Stimulated activated CD4-positive, alpha-beta T cell treated with anti-CD3 and anti-CD28 coated beads, Interleukin-1b, Interleukin-23, amount 100 ng/mL, for 48 hours (primary cell): ENCODE data around the gene LYG2.
"Not testable (repeated sequence)": the region's sequence is repeated elsewhere in the genome, so short reads cannot be mapped to it uniquely, and the experiment has no call there.

Experiments used
- DNase-seq: peaks from one replicate; pipeline ENCODE4 v3.0.0-alpha.2; 2020

LYG2 gene, protein sequence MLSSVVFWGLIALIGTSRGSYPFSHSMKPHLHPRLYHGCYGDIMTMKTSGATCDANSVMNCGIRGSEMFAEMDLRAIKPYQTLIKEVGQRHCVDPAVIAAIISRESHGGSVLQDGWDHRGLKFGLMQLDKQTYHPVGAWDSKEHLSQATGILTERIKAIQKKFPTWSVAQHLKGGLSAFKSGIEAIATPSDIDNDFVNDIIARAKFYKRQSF

GRCh38 chr2:99255491-99256318, at the start of gene LYG2:
Gene LYG2 (minus strand): TSS chr2:99255666. CDS start chr2:99254260, 1,406 bp downstream.
- no peak for DNase-seq

- not testable (repeated sequence) for DNase-seq
Observed at GRCh38 chr2:99301097-99301496, 45.6 kb upstream of the LYG2 start, which contains the start of gene LYG1. Gene LYG1 (minus strand): TSS chr2:99301197. CDS start chr2:99295670, 5,527 bp downstream.

GRCh38 chr2:99299580-99299979, 44.1 kb upstream of the LYG2 start:
- DNase-seq, result no peak

GRCh38 chr2:99297994-99298393, 42.5 kb upstream of the LYG2 start:
- no peak for DNase-seq

DNA sequence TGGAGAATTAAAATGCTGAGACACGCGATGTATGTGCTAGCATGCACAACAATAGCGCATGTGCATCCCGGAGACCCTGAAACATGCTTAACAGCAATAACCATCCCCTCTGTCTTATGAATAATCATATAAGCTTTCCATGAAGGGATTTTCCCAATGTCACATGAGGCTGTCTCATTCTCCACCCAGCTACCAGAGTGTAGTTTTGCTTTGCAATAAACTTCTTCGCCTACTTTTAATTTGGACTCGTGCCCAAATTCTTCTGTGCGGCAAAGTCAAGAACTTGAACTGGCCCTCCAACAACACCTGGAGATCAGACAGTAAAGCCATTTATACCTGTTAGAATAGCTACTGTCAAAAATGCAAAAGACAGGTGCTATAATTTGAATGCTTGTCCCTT, 30.1 kb upstream of the LYG2 start:
- DNase-seq, result no peak

GRCh38 chr2:99279969-99280695, 24.7 kb upstream of the LYG2 start:
- no peak for DNase-seq

DNA sequence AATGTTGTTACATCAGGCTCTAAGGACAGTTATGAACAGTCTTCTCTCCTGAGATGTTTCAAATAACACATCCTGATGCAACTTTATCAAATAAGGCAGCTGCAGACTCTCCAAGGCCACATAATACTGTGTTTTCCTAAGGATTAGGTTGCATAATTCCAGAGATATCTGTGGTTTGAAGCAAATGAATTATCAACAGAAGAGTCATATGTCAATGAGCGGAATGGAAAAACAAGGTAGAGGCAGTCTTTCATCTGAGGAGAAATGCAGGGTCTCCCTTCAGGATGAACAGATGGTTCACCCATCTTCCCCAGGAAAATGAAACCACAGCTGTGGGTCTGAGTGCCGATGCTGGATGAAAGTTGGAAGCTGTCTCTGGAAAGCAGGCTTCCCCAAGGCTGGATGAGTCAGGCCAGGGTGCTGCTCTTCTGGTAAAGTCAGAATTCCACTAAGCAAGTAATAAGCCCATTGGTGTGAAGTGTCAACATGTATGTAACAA, 23.4 kb upstream of the LYG2 start:
- no peak for DNase-seq

DNA sequence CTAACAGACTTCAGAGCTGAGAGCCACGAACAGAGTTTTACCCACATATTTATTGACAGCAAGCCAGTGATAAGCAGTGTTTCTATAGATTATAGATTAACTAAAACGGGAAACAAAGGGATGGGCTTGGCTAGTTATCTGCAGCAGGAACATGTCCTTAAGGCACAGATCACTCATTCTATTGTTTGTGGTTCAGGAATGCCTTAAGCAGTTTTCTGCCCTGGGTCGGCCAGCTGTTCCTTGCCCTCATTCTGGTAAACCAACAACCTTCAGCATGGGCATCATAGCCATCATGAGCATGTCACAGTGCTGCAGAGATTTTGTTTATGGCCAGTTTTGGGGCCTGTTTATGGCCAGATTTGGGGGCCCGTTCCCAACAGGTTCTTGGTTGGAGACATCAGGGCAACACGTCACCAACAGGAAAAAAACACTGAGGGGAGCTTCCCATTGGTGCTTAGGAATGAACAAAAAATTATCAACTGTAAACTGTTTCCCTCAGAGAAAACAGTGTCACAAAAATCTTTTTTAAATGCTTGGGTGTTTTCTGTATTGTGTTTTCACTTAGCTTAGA, 22.8 kb upstream of the LYG2 start:
- DNase-seq, result not testable (repeated sequence)

DNA sequence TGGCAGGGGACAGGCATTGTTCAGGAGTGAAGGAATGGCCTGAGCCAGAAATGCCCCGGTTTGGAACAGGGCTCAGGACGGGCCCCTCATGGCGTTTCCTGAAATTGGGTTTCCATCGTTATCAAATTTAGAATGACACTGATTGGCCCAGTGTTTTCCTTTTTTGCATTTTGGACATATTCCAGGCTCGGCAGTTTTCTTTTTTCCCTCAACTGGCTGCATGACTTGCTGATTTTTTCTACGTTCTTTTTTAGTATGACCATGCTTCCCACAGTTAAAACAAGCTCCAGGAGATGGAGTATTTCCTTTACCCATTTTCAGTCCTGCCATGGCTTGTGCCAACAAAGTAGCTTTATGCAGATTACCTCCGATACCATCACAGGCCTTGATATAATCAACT, 20.4 kb upstream of the LYG2 start:
- DNase-seq, result no peak

DNA sequence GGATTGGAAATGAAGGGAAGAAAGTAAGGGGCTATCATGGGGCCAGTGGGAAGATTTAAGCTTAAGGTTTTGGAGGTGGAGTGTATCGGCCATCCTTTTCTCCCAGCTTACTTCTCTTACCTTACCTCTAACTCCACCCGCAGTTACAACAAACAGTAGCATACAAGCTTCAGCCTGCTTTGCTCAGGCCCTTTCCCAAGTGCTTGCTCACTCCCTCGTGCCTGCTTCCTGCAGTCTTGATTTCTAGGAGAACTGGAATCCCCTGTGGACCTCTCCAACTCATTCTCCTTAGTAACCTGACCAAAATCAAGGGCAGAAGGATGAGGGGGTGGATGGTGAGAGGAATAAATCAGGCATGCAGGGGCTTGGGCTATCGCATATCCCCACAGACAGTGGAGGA, 5.8 kb upstream of the LYG2 start:
- no peak for DNase-seq

GRCh38 chr2:99260184-99260583, 4.7 kb upstream of the LYG2 start:
- no peak for DNase-seq

GRCh38 chr2:99259465-99259864, 4.0 kb upstream of the LYG2 start:
- no peak for DNase-seq

GRCh38 chr2:99256677-99257076, 1.2 kb upstream of the LYG2 start:
- DNase-seq, result no peak

DNA sequence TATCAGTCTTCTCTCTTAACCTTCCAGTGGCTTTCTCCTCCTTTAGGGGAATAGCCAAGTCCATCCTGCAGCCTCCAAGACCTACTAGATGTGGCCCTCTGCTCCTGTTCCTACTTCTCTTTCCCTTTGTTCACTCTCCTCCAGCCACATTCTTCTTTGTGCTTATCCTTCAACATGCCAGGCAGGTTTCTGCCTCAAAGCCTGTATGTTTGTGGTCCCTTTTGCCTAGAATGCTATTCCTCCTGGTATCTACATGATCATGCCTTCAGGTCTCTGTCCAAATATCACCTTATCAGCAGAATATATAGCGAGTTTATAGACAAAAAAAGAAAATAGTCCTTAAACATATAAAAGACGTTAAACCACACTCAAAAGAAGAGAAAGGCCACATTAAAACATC, 5.5 kb downstream of the LYG2 start:
- no peak for DNase-seq

DNA sequence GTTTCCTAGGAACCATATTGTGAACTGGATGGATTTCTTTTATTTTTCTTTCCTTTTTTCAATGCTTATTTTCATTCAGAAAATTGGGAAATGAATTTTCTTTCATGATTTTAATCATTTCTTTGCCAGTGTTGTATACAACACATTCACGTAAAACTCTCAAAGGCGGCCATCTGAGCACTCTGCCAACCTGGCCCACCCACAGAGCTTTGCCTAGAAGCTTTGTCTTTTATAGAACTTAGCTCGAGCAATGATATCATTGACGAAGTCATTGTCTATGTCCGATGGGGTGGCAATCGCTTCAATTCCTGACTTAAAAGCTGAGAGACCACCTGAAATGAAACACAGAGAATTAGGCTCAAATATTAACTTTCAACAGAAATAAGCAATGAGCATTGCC, 13.3 kb downstream of the LYG2 start:
- DNase-seq, result no peak

DNA sequence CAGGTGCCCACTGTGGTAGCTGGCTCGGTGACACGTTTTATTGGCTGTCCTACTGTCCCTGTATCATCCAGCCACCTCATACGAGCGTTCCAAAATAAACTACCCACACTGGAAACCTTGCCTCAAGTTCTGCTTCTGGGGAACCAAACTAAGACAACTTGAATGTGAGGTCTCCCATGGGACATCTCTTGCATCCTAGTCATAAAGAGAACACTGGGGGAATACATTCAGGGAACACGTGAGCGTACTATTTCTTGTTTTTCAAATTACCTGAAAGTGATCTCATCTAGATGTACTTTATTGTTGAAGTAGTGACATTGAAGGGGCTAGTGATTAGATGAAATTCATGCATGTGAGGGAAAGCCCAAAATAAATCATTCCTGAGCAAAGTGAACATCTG, 15.0 kb downstream of the LYG2 start:
- no peak for DNase-seq

DNA sequence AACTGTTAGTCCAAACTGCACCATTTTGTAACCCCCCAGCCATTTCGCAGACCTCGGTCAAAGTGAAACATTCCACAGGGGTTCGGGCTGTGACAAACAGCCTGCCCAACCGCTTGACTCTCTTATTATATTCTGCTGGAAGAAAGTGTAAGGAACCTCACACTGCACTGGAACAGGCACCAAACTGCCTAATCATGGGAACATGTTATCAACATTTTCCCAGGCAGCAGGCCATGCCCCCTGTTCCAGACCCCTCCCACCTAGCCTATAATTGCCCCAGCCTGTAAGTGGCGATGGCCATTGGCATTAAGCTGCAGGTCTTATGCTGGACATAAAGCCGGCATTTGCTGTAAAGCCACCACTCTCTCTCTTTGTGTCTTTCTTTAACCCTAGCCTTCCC, 16.9 kb downstream of the LYG2 start:
- DNase-seq, result no peak

GRCh38 chr2:99233177-99233576, 22.3 kb downstream of the LYG2 start:
- not testable (repeated sequence) for DNase-seq

DNA sequence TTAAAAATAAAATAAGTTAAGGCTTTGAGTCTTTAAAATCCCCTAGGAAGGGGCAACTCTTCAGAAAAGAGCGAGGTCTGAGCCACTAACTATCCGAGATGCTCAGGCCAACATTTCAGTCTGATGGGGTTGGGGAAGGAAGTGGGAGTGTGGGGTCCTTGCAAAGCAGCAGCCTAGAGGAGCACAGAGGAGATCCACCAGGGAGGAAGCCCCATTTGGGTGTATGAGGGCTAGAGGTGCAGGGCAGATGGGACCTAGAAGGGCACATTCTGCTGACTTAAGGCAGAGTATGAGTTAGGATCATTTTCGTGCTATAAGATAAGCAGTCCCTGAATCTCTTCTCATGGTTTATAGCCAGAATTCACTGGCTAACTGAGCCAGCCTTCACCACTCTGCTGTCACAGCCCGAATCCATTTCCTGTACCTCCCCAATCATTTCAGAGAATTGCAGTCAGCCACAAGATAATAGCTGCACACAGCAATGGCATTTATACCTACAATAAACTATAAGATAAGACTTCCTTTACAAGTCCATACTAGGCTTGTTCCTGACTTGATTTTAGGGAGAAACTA, 37.5 kb downstream of the LYG2 start:
- DNase-seq, result no peak

- DNase-seq, result no peak
Observed at GRCh38 chr2:99216096-99216495, 39.4 kb downstream of the LYG2 start.

- DNase-seq, result no peak
Observed at GRCh38 chr2:99205491-99205890, 50.0 kb downstream of the LYG2 start.

GRCh38 chr2:99201959-99202678, 53.3 kb downstream of the LYG2 start:
- DNase-seq, result no peak
